HepG2 (cell line): Measurements from ENCODE around the gene UBL5. TPM values are rescaled to one million over a fixed set of nuclear protein-coding genes. Genes with fewer than 3 reads are reported as not detected.

Experiments
- ETV6 ChIP-seq: sonication (generic); formaldehyde crosslinking; conservative IDR thresholded peaks from 2 replicates; pipeline ENCODE4 v1.4.0; 2020; ENCODE audit warnings: missing genetic modification reagents
- KDM5A ChIP-seq: fragments of 200-600 bp; sonication (generic); IDR thresholded peaks from 2 replicates; pipeline ENCODE4 v1.7.0; 2018; ENCODE audit warnings: antibody characterized with exemption, mild to moderate bottlenecking, low read length, borderline replicate concordance
- NR1H2 ChIP-seq: sonication (generic); formaldehyde crosslinking; IDR thresholded peaks from 2 replicates; pipeline ENCODE4 v1.8.1; 2022; ENCODE audit warnings: low read depth, missing genetic modification reagents, borderline replicate concordance
- SRSF1 ChIP-seq: fragments of 200-400 bp; formaldehyde crosslinking; optimal IDR thresholded peaks from 2 replicates; pipeline ENCODE3; 2017; ENCODE audit warnings: mild to moderate bottlenecking, low read depth, low read length, moderate library complexity
- SRSF9 ChIP-seq: fragments of 200-400 bp; formaldehyde crosslinking; IDR thresholded peaks from 2 replicates; pipeline ENCODE4 v1.6.1; 2018; ENCODE audit warnings: borderline replicate concordance, mild to moderate bottlenecking, low read depth, low read length; ENCODE audit not compliant: insufficient read depth, poor library complexity, severe bottlenecking
- TRIM24 ChIP-seq: sonication (generic); formaldehyde crosslinking; IDR thresholded peaks from 2 replicates; pipeline ENCODE4 v1.8.0; 2022; ENCODE audit warnings: mild to moderate bottlenecking, missing genetic modification reagents
- ZNF235 ChIP-seq: sonication (generic); formaldehyde crosslinking; IDR thresholded peaks from 2 replicates; pipeline ENCODE4 v1.8.1; 2023; ENCODE audit warnings: mild to moderate bottlenecking, missing genetic modification reagents, borderline replicate concordance
- ZNF484 ChIP-seq: sonication (generic); formaldehyde crosslinking; IDR thresholded peaks from 2 replicates; pipeline ENCODE4 v1.5.1; 2020; ENCODE audit warnings: mild to moderate bottlenecking, low read depth, missing genetic modification reagents, borderline replicate concordance
- ZNF607 ChIP-seq: sonication (generic); formaldehyde crosslinking; IDR thresholded peaks from 2 replicates; pipeline ENCODE4 v1.5.1; 2020; ENCODE audit warnings: missing genetic modification reagents, mild to moderate bottlenecking, borderline replicate concordance
- ZNF614 ChIP-seq: IDR thresholded peaks from 2 replicates; pipeline ENCODE4 v1.6.1; 2018; ENCODE audit warnings: missing biosample characterization, missing genetic modification reagents, inconsistent platforms, borderline replicate concordance
- polyA plus RNA-seq, 8 experiments: library from polyadenylated mRNA; depleted of rRNA in 3 of 8; stranded (reverse) in 7 of 8; unstranded in 1 of 8; fragments of >200 nt; fragmentation: Illumina TruSeq in 4 of 8; extraction: Trizol in 4 of 8; gene quantifications; 2 replicates each; pipeline versions ENCODE4 v1.2.1 to v1.2.3, GENCODE V29; 2011 to 2016; ENCODE audit warnings: low read depth in 4 of 8, missing spikeins in 1 of 8, mixed read lengths in 1 of 8; ENCODE audit not compliant: insufficient read depth in 1 of 8
- total RNA-seq, 5 experiments: library from RNA; depleted of rRNA; stranded (reverse); fragments of >200 nt; fragmentation: Illumina TruSeq; extraction: Trizol; gene quantifications; 2 replicates each; pipeline ENCODE4 v1.2.3, GENCODE V29; 2016; ENCODE audit warnings: low read depth in 1 of 5
- TF ChIP-seq, protein P1 (sequence below): sonication (generic); formaldehyde crosslinking; IDR thresholded peaks from 2 replicates; pipeline ENCODE4 v1.4.0; 2020; ENCODE audit warnings: missing genetic modification reagents
- TF ChIP-seq, protein P2 (sequence below): sonication (generic); formaldehyde crosslinking; IDR thresholded peaks from 2 replicates; pipeline ENCODE4 v1.4.0; 2020; ENCODE audit warnings: missing genetic modification reagents
- TF ChIP-seq, protein P3 (sequence below): sonication (generic); formaldehyde crosslinking; conservative IDR thresholded peaks from 2 replicates; pipeline ENCODE4 v1.8.0; 2022; ENCODE audit warnings: mild to moderate bottlenecking, moderate library complexity, missing genetic modification reagents
- TF ChIP-seq, protein P4 (sequence below): sonication (generic); formaldehyde crosslinking; IDR thresholded peaks from 2 replicates; pipeline ENCODE4 v1.4.0; 2020; ENCODE audit warnings: missing genetic modification reagents
- TF ChIP-seq, protein P5 (sequence below): fragments of 450-650 bp; IDR thresholded peaks from 2 replicates; pipeline ENCODE4 v1.6.1; 2017
- TF ChIP-seq, protein P6 (sequence below): sonication (generic); formaldehyde crosslinking; conservative IDR thresholded peaks from 2 replicates; pipeline ENCODE4 v1.4.0; 2020; ENCODE audit warnings: missing genetic modification reagents

The UBL5 gene
- total and polyA plus RNA-seq, 2 of the 13 experiments (the other 11 are each of a cell fraction or from before 2014, with no cell fraction given), result 373 to 487 TPM

DNA sequence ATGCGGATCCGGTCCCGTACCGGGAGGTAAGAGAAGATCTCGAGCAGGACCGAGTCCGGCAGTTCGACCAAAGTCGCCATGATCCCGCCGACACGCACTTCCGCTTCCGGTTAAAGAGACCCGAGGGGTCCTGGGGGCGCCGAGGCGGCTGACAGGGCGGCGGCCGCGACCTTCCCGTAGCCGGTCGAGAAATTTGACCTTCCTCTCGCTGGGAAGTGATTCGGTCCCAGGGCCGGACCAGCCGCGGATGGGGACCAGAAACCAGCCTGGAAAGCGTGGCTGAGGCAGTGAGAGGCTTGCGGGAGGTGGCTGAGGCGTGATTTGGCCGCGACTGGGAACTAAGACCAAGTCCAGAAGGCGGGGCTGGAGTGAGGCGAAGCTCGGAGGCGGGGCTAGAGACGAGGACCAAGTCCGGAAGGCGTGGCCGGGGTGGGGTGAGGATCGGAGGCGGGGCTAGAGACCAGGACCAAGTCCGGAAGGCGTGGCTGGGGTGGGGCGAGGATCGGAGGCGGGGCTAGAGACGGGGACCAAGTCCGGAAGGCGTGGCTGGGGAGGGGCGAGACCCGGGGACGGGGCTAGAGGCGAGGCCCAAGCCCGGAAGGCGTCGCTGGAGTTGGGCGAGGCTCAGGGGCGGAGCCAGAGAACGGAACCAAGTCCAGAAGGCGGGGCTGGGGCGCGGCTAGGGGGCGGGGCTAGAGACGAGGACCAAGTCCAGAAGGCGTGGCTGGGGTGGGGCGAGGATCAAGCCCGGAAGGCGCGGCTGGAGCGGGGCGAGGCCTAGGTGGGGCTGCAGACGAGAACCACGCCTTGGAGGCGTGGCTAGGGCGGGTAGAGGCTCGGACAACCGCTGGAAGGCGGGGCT, 8.8 kb upstream of the UBL5 start, which contains the start of gene FBXL12 (continued):
- TF ChIP-seq, protein P1, sequence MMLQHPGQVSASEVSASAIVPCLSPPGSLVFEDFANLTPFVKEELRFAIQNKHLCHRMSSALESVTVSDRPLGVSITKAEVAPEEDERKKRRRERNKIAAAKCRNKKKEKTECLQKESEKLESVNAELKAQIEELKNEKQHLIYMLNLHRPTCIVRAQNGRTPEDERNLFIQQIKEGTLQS (CRISPR knock-in tag), result no peak; the same call in 1 of the 2 replicates
- TF ChIP-seq, protein P2, sequence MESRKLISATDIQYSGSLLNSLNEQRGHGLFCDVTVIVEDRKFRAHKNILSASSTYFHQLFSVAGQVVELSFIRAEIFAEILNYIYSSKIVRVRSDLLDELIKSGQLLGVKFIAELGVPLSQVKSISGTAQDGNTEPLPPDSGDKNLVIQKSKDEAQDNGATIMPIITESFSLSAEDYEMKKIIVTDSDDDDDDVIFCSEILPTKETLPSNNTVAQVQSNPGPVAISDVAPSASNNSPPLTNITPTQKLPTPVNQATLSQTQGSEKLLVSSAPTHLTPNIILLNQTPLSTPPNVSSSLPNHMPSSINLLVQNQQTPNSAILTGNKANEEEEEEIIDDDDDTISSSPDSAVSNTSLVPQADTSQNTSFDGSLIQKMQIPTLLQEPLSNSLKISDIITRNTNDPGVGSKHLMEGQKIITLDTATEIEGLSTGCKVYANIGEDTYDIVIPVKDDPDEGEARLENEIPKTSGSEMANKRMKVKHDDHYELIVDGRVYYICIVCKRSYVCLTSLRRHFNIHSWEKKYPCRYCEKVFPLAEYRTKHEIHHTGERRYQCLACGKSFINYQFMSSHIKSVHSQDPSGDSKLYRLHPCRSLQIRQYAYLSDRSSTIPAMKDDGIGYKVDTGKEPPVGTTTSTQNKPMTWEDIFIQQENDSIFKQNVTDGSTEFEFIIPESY (CRISPR knock-in tag), result no peak
- TF ChIP-seq, protein P3, sequence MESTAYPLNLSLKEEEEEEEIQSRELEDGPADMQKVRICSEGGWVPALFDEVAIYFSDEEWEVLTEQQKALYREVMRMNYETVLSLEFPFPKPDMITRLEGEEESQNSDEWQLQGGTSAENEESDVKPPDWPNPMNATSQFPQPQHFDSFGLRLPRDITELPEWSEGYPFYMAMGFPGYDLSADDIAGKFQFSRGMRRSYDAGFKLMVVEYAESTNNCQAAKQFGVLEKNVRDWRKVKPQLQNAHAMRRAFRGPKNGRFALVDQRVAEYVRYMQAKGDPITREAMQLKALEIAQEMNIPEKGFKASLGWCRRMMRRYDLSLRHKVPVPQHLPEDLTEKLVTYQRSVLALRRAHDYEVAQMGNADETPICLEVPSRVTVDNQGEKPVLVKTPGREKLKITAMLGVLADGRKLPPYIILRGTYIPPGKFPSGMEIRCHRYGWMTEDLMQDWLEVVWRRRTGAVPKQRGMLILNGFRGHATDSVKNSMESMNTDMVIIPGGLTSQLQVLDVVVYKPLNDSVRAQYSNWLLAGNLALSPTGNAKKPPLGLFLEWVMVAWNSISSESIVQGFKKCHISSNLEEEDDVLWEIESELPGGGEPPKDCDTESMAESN, result peak; percentile 63; the same call in 1 of the 2 replicates
- TF ChIP-seq ZNF607 (CRISPR knock-in tag) (peak; percentile 87), ZNF614 (CRISPR knock-in tag) (0 out of 2 replicates have a peak, but pooled peaks have one; percentile 23), TRIM24 (CRISPR knock-in tag) (no peak), SRSF9 (no peak), ZNF484 (no peak), ZNF235 (no peak), SRSF1 (peak; percentile 83), ETV6 (CRISPR knock-in tag) (0 out of 2 replicates have a peak, but pooled peaks have one; percentile 9), NR1H2 (CRISPR knock-in tag) (no peak), KDM5A (peak; percentile 88; the same call in 1 of the 2 replicates)
- TF ChIP-seq, protein P4, sequence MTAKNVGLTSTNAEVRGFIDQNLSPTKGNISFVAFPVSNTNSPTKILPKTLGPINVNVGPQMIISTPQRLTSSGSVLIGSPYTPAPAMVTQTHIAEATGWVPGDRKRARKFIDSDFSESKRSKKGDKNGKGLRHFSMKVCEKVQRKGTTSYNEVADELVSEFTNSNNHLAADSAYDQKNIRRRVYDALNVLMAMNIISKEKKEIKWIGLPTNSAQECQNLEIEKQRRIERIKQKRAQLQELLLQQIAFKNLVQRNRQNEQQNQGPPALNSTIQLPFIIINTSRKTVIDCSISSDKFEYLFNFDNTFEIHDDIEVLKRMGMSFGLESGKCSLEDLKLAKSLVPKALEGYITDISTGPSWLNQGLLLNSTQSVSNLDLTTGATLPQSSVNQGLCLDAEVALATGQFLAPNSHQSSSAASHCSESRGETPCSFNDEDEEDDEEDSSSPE, result peak; percentile 58; the same call in 1 of the 2 replicates
- TF ChIP-seq, protein P5, sequence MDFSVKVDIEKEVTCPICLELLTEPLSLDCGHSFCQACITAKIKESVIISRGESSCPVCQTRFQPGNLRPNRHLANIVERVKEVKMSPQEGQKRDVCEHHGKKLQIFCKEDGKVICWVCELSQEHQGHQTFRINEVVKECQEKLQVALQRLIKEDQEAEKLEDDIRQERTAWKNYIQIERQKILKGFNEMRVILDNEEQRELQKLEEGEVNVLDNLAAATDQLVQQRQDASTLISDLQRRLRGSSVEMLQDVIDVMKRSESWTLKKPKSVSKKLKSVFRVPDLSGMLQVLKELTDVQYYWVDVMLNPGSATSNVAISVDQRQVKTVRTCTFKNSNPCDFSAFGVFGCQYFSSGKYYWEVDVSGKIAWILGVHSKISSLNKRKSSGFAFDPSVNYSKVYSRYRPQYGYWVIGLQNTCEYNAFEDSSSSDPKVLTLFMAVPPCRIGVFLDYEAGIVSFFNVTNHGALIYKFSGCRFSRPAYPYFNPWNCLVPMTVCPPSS, result no peak
- TF ChIP-seq, protein P6, sequence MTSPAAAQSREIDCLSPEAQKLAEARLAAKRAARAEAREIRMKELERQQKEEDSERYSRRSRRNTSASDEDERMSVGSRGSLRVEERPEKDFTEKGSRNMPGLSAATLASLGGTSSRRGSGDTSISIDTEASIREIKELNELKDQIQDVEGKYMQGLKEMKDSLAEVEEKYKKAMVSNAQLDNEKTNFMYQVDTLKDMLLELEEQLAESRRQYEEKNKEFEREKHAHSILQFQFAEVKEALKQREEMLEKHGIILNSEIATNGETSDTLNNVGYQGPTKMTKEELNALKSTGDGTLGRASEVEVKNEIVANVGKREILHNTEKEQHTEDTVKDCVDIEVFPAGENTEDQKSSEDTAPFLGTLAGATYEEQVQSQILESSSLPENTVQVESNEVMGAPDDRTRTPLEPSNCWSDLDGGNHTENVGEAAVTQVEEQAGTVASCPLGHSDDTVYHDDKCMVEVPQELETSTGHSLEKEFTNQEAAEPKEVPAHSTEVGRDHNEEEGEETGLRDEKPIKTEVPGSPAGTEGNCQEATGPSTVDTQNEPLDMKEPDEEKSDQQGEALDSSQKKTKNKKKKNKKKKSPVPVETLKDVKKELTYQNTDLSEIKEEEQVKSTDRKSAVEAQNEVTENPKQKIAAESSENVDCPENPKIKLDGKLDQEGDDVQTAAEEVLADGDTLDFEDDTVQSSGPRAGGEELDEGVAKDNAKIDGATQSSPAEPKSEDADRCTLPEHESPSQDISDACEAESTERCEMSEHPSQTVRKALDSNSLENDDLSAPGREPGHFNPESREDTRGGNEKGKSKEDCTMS (CRISPR knock-in tag), result no peak
